ENCODE results near the gene ABHD16B. TPM values are rescaled to one million over a fixed set of nuclear protein-coding genes. Genes with fewer than 3 reads are reported as not detected.

ABHD16B gene
- total and polyA plus RNA-seq, 2 of the 13 experiments (the other 11 are each of a cell fraction or from before 2014, with no cell fraction given) = not detected

DNA sequence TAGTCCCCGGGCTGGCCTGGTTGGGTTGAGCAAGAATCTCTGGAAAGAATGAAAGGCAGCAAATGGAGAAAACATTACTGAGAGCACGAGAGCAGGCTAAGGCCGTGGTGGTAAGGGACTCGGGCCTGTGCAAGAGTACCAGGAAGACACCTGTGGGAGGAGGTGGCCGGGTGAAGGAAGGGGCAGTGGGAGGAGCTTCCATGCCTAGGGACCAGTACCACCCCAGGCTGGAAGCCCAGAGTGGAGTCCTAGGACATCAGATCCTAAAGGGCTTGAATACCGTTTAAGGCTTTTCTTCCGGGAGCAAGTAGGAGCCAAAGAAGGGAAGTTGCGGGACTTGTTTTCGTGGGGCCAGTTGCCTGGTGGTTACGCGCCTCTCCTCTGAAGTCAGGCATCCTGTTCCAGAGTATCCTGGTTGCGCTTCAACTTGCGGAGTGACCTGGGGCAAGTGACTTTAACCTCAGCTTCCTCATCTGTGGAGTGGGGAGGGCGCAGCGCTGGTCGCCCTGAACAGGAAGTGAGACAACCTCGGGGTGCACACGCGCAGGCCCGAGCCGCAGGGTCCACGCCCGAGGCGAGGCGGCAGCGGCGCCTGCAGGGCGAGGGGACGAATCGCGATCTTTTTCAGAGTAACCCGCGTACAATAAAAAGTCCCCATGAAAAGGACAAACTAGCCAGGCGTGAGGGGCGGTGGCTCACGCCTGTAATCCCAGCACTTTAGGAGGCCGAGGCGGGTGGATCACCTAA lies 2.7 kb downstream of the ABHD16B start (continued):
- TF ChIP-seq, protein P1, sequence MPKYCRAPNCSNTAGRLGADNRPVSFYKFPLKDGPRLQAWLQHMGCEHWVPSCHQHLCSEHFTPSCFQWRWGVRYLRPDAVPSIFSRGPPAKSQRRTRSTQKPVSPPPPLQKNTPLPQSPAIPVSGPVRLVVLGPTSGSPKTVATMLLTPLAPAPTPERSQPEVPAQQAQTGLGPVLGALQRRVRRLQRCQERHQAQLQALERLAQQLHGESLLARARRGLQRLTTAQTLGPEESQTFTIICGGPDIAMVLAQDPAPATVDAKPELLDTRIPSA (CRISPR knock-in tag; IDR thresholded peaks at IDR 0.05; ENCODE audit: borderline replicate concordance) = no peak
- TF ChIP-seq ZNF101 (CRISPR knock-in tag; IDR thresholded peaks at IDR 0.05; ENCODE audit: borderline replicate concordance, low read depth) (no peak), ZNF430 (CRISPR knock-in tag; IDR thresholded peaks at IDR 0.05) (peak; percentile 56; the same call in 1 of the 2 replicates), ZNF350 (CRISPR knock-in tag; IDR thresholded peaks at IDR 0.05; ENCODE audit: borderline replicate concordance, low read depth) (no peak), ZNF572 (CRISPR knock-in tag; IDR thresholded peaks at IDR 0.05) (no peak; the same call in 1 of the 2 replicates), ISX (CRISPR knock-in tag; conservative IDR thresholded peaks at IDR 0.05) (no peak), RARA (CRISPR knock-in tag; IDR thresholded peaks at IDR 0.05) (peak; percentile 56), HMGA1 (CRISPR knock-in tag; conservative IDR thresholded peaks at IDR 0.05) (no peak), ZNF629 (CRISPR knock-in tag; conservative IDR thresholded peaks at IDR 0.05) (peak; percentile 99), ZNF530 (CRISPR knock-in tag; IDR thresholded peaks at IDR 0.05; ENCODE audit: low read depth) (no peak; the same call in 1 of the 2 replicates), ZNF792 (CRISPR knock-in tag; IDR thresholded peaks at IDR 0.05) (peak; percentile 90), KAT2B (IDR thresholded peaks at IDR 0.05; ENCODE audit: borderline replicate concordance, low read depth, low read length) (no peak), MED8 (CRISPR knock-in tag; IDR thresholded peaks at IDR 0.05; ENCODE audit: insufficient replicate concordance) (peak; percentile 91), FOXA1 (IDR thresholded peaks at IDR 0.05) (no peak), FOXA1 (CRISPR knock-in tag; IDR thresholded peaks at IDR 0.05) (peak; percentile 62), MLLT10 (CRISPR knock-in tag; IDR thresholded peaks at IDR 0.05) (no peak)
- TF ChIP-seq, protein P2, sequence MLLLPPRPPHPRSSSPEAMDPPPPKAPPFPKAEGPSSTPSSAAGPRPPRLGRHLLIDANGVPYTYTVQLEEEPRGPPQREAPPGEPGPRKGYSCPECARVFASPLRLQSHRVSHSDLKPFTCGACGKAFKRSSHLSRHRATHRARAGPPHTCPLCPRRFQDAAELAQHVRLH (CRISPR knock-in tag; IDR thresholded peaks at IDR 0.05; ENCODE audit: borderline replicate concordance, low read depth) = peak; percentile 80; the same call in 1 of the 2 replicates
- TF ChIP-seq, protein P3, sequence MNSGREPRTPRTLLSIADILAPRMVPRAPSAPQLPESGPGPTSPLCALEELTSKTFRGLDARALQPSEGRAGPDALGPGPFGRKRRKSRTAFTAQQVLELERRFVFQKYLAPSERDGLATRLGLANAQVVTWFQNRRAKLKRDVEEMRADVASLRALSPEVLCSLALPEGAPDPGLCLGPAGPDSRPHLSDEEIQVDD (CRISPR knock-in tag; IDR thresholded peaks at IDR 0.05; ENCODE audit: borderline replicate concordance) = no peak; the same call in 1 of the 2 replicates
- TF ChIP-seq, protein P4, sequence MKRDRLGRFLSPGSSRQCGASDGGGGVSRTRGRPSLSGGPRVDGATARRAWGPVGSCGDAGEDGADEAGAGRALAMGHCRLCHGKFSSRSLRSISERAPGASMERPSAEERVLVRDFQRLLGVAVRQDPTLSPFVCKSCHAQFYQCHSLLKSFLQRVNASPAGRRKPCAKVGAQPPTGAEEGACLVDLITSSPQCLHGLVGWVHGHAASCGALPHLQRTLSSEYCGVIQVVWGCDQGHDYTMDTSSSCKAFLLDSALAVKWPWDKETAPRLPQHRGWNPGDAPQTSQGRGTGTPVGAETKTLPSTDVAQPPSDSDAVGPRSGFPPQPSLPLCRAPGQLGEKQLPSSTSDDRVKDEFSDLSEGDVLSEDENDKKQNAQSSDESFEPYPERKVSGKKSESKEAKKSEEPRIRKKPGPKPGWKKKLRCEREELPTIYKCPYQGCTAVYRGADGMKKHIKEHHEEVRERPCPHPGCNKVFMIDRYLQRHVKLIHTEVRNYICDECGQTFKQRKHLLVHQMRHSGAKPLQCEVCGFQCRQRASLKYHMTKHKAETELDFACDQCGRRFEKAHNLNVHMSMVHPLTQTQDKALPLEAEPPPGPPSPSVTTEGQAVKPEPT (CRISPR knock-in tag; IDR thresholded peaks at IDR 0.05; ENCODE audit: low read depth) = no peak; the same call in 1 of the 2 replicates
- TF ChIP-seq, protein P5, sequence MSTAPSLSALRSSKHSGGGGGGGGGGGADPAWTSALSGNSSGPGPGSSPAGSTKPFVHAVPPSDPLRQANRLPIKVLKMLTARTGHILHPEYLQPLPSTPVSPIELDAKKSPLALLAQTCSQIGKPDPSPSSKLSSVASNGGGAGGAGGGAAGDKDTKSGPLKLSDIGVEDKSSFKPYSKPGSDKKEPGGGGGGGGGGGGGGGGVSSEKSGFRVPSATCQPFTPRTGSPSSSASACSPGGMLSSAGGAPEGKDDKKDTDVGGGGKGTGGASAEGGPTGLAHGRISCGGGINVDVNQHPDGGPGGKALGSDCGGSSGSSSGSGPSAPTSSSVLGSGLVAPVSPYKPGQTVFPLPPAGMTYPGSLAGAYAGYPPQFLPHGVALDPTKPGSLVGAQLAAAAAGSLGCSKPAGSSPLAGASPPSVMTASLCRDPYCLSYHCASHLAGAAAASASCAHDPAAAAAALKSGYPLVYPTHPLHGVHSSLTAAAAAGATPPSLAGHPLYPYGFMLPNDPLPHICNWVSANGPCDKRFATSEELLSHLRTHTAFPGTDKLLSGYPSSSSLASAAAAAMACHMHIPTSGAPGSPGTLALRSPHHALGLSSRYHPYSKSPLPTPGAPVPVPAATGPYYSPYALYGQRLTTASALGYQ (CRISPR knock-in tag; IDR thresholded peaks at IDR 0.05) = no peak
- TF ChIP-seq, protein P6, sequence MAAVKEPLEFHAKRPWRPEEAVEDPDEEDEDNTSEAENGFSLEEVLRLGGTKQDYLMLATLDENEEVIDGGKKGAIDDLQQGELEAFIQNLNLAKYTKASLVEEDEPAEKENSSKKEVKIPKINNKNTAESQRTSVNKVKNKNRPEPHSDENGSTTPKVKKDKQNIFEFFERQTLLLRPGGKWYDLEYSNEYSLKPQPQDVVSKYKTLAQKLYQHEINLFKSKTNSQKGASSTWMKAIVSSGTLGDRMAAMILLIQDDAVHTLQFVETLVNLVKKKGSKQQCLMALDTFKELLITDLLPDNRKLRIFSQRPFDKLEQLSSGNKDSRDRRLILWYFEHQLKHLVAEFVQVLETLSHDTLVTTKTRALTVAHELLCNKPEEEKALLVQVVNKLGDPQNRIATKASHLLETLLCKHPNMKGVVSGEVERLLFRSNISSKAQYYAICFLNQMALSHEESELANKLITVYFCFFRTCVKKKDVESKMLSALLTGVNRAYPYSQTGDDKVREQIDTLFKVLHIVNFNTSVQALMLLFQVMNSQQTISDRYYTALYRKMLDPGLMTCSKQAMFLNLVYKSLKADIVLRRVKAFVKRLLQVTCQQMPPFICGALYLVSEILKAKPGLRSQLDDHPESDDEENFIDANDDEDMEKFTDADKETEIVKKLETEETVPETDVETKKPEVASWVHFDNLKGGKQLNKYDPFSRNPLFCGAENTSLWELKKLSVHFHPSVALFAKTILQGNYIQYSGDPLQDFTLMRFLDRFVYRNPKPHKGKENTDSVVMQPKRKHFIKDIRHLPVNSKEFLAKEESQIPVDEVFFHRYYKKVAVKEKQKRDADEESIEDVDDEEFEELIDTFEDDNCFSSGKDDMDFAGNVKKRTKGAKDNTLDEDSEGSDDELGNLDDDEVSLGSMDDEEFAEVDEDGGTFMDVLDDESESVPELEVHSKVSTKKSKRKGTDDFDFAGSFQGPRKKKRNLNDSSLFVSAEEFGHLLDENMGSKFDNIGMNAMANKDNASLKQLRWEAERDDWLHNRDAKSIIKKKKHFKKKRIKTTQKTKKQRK (IDR thresholded peaks at IDR 0.05; ENCODE audit: low read length) = no peak

Data from HepG2 (cell line).